HG03342 (cell line): Measurements from ENCODE around the gene DPY30.
"Not testable (repeated sequence)": the region's sequence is repeated elsewhere in the genome, so short reads cannot be mapped to it uniquely, and the experiment has no call there.

ENCODE experiments used
- ATAC-seq: cut with Tn5 transposase; IDR thresholded peaks from one replicate; pipeline ENCODE4 v1.9.1; 2021; ENCODE audit warnings: mild to moderate bottlenecking, moderate library complexity; ENCODE audit not compliant: unreplicated experiment

The DPY30 gene

GRCh38 chr2:32039447-32040219 is at the start of gene DPY30:
Gene DPY30, minus strand, starts transcription at chr2:32039805. Its CDS starts 349 bp downstream, at chr2:32039456.
- ATAC-seq = peak; percentile 89

- no peak for ATAC-seq
These were observed 34.5 kb upstream of the DPY30 start for GRCh38 chr2:32074134-32074506.

GRCh38 chr2:32067549-32067948 is 27.9 kb upstream of the DPY30 start:
- ATAC-seq = no peak

GRCh38 chr2:32064713-32065112 is 25.1 kb upstream of the DPY30 start:
- ATAC-seq = no peak

GRCh38 chr2:32064021-32064601 is 24.5 kb upstream of the DPY30 start:
- ATAC-seq = peak; percentile 5

GRCh38 chr2:32063310-32064020 is 23.9 kb upstream of the DPY30 start, which contains the start of gene SPAST:
Gene SPAST, plus strand, starts transcription at chr2:32063556. Its CDS starts 276 bp downstream, at chr2:32063832.
- ATAC-seq = peak; percentile 96

- ATAC-seq = no peak
These were observed 22.6 kb upstream of the DPY30 start for GRCh38 chr2:32061973-32062861.

- ATAC-seq = no peak
These were observed 21.8 kb upstream of the DPY30 start for GRCh38 chr2:32061430-32061829.

GRCh38 chr2:32060266-32060665 is 20.7 kb upstream of the DPY30 start:
- no peak for ATAC-seq

GRCh38 chr2:32058130-32058529 is 18.5 kb upstream of the DPY30 start:
- ATAC-seq = no peak

GRCh38 chr2:32054583-32054982 is 15.0 kb upstream of the DPY30 start:
- not testable (repeated sequence) for ATAC-seq

GRCh38 chr2:32051836-32052439 is 12.3 kb upstream of the DPY30 start:
- no peak for ATAC-seq

GRCh38 chr2:32043561-32043960 is 4.0 kb upstream of the DPY30 start:
- no peak for ATAC-seq

GRCh38 chr2:32034198-32034887 is 5.3 kb downstream of the DPY30 start:
- ATAC-seq = not testable (repeated sequence)

- not testable (repeated sequence) for ATAC-seq
These were observed 20.7 kb downstream of the DPY30 start for GRCh38 chr2:32018789-32019482.

- no peak for ATAC-seq
These were observed 26.7 kb downstream of the DPY30 start for GRCh38 chr2:32012872-32013271.

GRCh38 chr2:32011485-32011960 is 28.1 kb downstream of the DPY30 start:
- no peak for ATAC-seq

GRCh38 chr2:32010670-32011484 is 28.7 kb downstream of the DPY30 start, which contains the start of gene MEMO1:
Gene MEMO1, minus strand, starts transcription at chr2:32011008. Its CDS starts 761 bp downstream, at chr2:32010247.
- peak; percentile 58 for ATAC-seq
